Activated CD8-positive, alpha-beta memory T cell treated with anti-CD3 and anti-CD28 coated beads for 4 hours (primary cell): ENCODE results near the gene MCRIP1.

Experiments
- DNase-seq, 2 donors: peaks; one replicate each; pipeline ENCODE4 v3.0.0-alpha.2; 2020; ENCODE audit warnings: low read depth in 2 of 2

Gene MCRIP1, protein sequence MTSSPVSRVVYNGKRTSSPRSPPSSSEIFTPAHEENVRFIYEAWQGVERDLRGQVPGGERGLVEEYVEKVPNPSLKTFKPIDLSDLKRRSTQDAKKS

DNA sequence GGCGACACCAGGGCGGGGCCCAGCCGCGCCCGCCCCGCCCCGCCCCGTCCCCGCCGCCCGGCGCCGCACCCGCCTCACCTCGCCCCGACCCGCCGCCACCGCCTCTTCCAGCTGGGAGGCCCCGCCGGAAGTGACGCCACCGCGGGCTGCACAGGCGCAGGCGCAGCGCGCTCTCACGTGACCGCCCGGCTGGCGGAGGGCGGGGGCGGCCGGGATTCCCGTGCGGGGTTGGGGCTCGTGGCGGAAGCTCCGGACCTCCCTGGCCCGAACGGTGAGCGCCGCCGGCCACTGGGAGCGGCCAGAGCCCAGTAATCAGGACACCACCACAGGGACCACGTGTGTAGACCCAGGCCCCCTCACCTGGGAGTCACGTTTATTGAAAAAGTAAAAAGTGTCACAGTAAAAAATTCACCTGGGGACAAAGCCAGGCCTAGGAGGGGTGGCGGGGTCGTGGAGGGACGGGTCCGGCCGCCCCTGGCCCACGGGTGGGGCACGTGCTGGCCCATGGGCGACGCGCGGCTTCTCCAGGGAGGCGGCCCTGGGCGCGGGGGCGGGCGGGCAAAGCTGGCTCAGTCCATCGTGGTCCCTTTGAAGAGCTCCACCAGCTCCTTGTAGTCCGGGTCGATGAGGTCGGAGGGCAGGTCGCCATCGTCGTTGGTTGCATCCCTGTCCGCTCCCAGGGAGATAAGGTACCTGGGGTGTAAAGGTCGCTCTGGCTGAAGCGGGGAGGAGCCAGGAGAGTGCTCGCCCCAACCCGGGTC is at the start of gene MCRIP1:
Gene MCRIP1 (minus strand): TSS at position 132 of the 761 bp plus-strand sequence. CDS start 8,785 bp downstream, outside the sequence.
- peak; percentile 88 to 89 for DNase-seq

DNA sequence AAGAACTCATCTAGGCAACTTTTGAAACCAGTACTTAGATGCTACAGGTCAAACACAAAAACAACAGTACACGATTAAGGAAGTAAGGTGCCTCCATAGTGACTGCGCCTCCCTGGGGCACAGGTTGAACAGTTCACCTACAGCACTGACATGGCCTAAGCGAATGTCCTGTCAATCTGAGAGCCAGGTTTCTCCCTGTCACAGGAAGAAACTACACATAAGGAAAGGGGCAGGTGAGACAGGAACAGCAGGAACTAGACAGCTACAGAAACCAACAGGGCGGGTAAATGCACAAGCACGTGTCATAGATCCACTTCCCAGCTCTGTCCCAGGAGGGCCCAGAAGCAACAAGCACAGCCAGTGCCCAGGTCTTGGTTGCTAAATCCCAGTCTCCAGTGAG is 46.0 kb upstream of the MCRIP1 start:
- DNase-seq = no peak

DNA sequence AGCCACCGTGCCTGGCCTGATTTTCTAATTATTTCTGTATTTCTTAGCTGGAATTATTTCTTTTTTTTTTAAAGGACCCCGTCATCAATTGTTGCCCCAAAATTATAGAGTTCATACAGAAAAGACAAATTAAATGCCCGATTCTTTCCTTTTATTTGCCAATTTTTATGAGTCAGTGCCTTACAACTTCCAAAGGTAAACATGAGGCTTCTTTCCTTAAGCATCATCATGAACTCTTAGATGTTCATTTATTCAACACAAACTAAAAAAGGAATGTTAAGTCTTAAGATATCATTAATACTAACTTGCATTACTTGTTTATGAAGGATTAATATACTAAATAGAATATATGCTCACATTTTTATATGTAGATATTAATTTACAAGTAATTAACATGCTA is 45.2 kb upstream of the MCRIP1 start:
- no peak for DNase-seq

DNA sequence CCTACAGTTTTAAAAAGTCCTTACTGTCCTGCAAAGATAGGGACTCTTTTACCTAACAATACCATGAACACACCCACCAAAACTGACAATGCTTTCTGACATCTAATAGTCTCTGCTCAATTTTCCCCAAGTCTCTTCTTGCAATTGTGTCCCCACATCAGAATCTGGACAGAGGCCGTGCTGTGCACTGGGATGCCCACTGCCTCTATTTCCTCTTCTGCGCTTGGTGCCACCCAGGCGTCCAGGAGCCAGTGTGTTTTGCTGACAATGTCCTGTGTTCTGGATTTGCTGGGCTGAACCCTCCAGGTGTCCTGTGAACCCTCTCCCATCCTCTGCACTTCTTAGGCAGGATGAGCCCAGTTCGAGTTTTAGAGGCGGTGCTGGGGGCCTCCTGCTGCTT is 44.5 kb upstream of the MCRIP1 start:
- no peak for DNase-seq

DNA sequence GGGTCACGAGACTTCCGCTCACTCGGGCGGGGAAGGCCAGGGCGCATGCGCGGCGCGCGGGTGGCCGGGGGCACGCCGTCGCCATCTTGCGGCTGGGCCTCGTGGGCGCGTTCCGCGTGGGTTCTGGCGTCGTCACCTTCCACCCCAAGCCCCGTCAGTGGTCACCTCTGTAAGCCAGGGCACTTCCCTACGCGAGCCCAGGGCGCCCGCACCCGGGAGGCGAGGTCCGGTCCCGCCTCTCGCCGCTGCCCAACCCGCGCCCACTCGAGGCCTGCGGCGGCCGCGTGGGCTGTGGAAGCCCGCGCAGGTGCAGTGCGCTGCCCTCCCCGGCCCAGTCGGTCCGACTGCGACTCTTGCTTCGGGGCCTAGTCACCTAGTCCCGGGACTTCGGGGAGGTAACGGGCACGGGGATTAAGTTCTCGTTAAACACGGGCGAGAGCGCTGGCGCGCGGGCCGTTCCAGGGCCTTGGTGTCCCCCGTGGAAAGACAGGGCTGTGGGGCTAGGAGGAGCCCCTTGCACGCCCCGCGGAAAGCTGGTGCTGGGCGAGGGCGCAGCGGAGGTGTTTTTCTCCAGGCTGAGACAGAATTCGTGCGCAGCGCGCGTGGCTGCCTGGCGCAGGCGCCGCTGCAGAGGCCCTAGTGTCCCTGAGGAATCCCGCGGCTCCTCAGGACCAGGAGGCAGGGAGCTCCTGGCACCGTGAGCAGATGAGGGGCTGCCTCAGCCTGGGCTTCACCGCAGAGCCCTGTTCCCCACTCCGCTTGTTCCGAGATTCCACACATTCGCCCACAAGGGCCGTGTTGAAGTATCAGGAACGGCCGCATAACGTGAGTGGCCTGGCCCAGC is 38.5 kb upstream of the MCRIP1 start:
- DNase-seq = peak; percentile 93

DNA sequence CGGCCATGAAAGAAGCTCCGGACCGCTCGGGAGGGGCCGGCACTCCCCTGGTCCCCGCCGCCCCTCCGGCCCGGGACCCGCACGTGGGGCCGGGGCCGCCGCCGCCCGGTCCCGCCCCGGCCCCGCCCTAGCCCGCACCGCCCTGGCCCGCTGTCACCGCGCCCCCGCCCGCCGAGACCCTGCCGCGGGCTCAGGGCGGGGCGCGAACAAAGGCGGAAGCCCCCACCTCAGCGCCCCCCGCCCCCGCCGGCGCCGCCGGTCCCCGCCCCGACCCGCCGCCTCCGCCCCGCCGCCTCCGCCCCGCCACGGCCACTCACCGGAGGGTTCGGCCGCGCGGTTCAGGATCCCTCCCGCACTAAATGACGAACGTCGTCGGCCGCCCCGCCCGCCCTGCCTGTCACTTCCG is 37.9 kb upstream of the MCRIP1 start, which contains the start of gene ARHGDIA:
Gene ARHGDIA (minus strand): TSS at position 357 of the 406 bp plus-strand sequence. CDS start 1,407 bp downstream, outside the sequence.
- no peak for DNase-seq

DNA sequence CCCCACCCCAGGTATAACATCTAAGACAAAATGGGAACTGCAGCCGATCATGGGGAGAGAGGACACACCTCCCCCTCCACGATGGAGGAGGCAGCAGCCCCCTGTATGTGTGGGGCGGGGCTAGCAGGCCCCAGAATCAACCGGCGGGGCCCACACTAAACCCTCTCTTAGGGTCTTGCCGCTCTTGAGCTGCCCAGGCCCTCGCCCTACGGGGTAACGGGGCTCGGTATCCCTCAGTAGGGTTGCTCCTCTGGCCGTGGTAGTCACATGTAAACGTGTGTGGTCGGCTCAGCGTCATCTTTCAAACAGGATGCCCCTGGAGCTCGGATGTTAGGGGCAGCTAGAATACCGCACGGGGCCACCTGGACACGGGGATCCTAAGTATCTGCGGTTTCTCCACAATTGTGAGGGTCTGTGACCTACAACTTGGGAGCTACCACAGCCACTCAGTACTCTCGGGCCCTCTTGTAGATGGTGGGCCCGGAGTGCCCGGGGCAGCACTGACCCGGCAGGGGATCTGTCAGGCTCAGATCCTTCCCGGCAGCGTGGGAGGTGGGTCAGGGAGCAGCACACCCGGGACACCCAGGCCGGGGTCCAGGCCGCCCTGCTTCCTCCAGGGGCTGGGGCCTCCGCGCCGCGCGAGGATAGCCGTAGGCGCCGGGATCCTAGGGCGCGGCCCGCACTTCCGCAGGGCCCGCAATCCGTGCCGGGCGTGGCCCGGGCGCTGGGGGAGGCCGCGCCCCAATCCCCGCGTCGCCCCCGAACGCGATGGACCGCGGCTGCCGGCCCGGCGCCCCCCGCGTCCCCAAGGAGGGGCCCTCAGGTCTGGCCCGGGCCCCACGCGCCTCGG is 37.3 kb upstream of the MCRIP1 start:
- no peak for DNase-seq

DNA sequence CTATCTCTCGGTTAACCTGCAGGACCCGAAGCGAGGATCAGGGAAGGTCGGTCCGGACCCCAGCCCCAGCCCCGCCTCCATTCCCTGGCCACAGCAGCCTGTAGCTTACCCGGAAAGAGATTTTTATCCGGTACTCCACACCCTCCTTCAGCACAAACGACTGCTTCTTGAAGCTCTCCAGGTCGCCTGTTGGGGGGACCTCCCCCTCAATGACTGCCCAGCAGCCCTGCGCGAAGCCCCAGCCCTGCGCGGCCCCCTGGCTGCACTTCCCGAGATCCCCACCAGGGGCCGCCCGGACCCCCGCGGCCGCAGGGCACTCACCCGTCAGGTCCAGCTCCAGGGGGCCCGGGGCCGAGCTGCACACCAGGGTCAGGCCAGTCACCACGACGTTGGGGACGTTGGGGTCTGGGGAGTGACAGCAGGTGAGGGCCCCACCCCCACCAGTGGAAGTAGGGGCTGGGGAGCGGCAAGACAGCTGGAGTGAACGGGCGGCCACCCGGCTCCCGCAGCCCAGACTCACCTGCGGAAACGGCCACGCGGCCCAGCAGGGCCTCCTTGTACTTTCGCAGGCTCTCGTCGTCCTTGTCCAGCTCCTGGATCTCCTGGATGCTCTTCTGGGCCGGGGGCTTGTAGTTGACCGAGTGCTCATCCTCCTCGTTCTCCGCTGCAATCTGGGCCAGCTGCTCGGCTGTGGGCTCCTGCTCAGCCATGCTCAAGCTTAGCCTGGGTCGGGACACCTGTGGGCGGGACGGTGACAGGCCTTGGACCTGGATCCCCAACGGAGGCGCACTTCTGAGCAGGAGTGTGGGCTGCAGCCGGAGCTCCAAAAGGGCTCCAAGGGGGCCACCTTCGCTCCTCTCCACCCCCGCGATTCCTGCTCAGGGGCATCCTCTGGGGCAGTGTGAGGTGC is 36.4 kb upstream of the MCRIP1 start:
- no peak for DNase-seq

DNA sequence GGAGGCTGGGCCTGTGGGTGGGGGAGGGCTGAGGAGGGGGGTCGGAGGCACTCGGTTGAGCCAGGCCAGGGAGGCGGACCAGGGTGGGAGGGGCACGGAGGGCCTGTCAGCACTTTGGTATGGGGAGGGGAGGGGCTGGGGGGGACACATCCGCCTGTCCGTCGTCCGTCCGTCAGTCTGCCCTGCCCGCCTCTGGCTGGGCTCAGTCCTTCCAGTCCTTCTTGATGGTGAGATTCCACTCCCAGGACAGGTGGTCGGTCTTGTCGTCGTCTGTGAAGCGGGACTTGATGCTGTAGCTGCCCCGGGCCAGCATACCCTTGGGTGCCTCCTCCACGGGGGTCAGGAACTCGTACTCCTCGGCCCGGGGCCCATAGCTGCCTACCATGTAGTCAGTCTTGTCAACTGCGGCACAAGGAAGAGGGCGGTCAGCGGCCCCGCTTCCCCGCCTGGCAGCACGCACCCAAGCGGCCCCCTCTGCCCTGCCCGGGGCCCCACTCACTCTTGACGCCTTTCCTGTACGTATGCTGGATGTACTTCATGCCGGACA is 35.7 kb upstream of the MCRIP1 start:
- no peak for DNase-seq

DNA sequence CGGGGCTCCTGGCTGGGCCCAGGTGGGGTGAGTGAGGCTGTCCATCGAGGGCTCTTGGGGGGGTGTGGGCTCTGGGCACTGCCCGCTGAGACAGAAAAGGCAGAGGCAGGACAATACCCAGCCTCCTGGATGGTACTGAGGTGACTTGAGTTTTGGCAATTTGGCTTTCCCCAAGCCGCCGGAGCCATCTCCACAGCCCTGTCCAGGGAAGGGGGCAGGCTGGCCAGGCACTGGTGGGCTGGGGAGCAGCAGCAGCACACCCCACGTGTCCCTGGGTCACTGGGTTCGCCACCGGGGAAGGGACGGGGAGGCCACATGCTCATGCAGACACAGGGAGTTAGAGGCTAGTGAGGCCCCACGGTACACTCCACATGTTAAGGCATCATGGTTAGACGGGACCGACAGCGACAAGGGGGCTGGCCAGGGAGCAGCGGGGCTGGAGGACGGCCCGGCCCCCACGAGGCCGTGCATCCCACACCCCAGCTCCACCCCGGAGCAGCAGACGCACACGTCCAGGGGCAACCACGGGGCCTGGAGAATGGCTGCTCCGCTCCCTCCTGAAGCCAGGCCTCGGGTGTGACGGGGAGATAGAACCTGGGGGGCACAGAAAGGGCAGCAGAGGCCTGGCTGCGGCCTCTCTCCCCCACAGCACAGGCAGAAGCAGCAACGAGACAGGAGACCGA is 35.0 kb upstream of the MCRIP1 start:
- DNase-seq = no peak

DNA sequence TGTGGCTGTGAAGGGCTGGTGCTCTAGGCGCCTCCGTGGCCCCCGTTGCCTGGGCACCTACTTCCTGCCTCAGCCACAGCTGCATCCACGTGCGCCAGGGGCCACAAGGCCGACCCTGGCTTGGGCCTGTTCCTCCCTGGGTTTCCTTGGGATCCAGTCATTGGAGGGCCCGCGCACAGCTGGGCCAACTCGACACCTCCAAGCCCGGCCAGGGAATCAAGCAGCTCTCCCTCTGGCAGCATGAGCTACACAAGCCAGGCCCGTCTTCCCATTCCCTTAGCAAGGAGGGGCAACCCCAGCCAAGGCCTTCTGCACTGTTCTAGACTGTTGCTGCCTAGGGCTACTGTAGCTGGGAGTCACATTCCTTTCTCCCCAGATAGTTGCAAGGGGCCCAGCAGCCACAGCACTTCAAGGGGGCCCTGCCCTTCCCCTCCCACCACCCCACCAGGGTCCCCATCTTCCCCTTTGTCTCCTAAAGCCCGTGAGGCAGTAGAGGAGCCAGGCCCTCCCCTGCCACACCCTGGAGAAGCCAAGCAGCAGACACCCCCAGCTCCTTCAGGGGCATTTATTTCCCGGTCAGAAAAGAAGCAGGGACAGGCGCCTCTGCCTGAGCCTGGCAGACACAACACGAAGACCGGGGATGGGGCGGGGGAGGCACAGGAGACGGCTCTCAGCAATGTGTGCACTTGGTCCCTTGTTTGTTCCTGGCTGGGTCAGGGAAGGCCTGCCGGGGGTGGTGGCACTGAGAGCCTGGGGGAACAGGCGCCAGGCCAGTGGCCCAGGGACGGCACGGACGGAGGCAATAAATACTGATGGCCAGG is 34.3 kb upstream of the MCRIP1 start:
- DNase-seq = no peak

DNA sequence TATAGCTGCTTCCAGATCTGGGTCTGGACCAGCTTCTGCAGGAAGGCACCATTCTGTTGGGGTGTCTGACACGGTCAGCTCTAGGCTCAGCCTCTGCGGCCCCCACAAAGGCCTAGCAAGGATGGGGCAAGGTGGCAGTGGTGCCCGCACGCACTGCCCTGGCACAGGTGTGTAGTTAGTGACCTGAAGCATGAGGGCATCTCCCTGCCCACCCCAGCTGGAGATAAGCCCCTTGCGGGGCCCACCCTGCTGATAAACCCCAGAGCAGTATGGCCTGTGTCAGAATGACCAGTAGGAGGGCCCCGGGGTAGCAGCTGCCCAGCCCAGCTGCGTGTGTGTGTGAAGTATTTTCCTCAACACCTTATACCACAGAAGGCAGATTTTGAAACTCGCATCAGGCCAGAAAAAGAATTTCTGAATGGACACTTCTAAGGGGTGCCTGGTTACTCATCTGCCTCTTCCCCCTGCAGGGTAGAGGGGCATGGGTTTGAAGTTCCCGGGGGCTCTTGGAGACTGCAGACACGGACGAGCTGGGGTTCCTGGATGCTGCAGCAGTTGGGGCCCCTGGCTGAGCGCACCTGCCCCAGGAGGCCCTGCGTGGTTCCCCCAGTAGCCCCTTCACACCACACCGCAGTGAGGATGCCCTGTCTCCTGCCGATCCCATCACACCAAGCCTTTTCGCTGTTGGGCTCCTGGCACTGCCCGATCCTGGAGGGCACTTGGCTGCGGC is 33.5 kb upstream of the MCRIP1 start:
- no peak for DNase-seq

DNA sequence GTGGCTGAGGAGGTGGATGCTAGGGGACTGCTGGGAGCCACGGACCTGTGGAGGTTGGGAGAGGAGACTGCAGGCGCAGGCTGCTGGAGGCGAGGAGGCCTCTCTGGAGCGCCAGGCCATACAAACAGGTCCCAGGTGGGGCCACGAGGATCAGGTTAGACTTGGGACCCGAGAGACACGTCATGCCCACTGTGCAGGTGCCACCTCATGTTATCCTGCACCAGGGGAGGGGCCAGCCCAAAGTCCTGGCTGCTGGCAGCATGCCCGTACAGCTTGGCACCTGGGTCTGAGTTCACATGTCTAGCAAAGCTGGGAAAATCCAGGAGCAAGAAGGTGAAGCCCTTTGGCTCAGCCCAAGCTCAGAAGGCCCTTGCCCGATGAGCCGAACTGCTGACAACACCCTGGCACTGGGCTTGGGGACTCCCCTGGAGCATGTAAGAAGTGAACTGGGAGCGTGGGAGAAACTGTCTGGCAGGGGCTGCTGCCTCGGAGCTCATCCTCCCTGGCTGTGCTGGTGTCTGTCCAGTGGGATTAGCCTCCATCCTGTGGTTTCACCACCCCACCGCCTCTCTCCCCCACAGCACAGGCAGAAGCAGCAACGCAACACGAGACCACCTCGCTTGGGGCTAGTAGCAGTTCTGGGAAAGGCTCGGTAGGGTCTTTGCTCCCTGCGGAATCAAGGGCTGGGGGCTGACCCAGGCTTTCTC is 32.8 kb upstream of the MCRIP1 start:
- DNase-seq = no peak

DNA sequence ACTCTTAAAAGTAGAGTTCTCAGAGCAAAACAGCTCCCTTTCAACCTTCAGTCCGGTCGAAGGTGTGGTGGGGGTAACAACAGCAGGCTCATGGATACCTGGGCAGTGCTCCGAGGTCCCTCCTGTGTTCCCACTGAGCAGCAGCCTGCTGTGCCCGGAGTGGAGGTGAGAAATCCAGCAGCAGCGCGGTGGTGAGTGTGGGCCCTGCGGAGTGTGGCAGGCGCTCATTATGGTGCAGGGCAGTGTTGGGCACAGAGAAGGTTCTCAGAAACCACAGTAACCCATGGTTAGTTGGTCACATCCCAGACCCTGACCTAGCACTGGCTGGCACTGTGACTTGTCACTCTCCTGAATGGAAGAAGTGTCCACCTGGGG is 32.3 kb upstream of the MCRIP1 start:
- no peak for DNase-seq

DNA sequence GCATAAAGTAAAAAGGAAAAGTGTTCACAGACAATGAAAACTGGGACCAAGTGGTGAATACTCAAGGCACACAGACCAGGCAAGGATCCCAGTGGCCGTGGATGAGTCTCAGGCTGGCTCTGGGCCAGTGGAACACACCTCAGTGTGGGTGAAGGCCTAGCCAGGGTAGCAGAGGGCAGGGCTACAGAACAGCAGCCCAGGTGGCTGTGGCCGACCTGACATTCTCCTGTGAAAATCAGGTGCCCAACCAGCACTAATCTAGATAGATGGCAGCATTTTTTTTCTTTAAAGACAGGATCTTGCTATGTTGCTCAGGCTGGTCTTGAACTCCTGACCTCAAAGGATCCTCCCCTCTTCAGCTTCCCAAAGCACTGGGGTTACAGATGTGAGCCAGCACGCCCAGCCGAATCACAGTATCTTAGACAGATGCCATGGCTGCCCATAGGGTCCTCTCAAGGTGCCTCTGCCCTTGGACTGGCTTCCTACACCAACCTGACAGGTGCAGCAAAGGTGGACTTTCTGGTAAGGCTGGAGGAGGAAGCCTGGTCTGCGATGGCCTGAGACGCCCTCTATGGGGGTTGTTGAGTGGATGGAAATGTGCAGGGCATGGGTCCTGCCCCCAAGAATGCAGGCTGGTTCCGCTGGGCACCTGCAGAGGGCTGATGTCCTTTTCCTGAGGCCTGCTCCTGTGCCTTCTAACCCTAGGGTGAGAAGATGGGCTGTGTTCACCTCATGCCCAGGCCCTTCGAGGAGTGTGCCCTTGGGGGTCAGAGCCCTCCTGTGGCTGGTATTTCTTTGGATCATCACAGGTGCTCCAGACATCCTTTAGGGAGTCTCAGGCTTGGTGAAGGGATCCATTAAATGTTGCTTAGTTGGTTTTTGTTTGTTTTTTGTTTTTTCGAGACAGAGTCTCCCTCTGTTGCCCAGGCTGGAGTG is 31.0 kb upstream of the MCRIP1 start:
- no peak for DNase-seq

DNA sequence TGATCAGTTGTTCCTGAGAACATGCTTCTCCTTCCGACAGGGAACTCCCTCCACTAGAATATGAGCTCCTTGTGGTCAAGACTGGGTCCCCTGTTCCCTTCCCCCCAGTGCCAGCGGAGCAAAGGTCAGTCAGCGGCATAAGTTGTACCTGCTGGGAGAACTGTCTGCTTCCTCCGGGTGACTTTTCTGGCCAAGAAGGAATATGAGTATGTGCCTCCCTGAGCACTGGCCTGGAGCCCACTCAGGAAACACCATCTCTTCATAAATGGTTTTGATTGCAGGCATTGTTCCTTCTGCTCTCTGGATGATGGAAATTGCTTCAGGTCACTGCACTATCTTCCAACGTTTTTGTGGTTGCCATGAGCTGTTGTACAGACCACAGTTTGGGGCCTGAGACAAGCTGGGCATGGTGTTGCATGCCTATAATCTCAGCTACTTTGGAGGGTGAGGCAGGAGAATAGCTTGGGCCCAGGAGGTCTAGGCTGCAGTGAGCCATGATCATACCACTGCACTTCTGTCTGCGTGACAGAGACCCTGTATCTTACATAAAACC is 30.1 kb upstream of the MCRIP1 start:
- no peak for DNase-seq
